T-helper 22 cell (primary cell): ENCODE results near the gene TAP1.
A peak's percentile ranks its signal among the peaks of the same experiment; 100 is the strongest.
"Not testable (repeated sequence)": the region's sequence is repeated elsewhere in the genome, so short reads cannot be mapped to it uniquely, and the experiment has no call there.

Experiments
- DNase-seq: peaks from one replicate; pipeline ENCODE4 v3.0.0-alpha.2; 2020; ENCODE audit warnings: low read depth

TAP1 gene

GRCh38 chr6:32839356-32839755, 14.1 kb downstream of the TAP1 start:
- DNase-seq: no peak

DNA sequence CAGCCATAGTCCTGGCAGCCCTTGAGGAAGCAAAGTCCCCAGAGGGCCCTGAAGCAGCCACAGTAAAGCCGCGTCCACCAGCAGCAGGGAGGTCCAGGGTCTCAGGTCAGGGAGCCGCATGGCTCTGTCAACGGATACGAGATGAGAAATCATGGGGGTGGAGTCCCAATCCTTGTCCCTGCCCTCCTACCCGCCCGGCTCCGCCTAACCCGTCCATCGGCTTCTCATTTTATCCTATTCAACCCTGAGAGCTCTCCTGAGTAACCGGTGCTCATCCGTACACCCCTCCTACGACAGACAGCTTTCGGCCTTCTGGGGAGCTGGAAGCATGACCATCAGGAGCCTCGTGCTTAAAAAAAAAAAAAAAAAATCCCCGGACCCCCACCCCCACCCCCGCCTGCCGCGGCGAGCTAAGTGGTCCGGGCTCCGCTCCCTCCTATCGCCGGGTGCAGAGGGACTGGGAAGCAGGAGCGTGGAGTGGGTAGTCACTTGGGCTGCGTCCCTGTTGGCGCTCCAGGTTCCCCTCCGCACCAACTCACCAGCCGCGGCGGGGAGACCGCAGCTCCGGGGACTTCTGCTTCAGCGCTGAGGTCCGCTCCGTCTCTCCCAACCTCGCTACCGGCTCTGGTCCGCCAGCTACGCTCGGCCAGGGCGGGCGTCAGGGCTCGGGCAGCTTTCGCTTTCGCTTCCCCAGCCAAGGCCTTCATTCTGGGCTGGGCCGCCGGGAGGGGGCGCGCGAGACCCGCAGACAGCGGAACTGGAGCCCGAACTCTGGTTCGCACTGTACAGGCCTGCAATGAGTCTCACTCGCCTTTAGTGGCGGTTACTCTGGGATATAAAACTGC, 15.2 kb downstream of the TAP1 start, which contains the start of gene TAP2:
Gene TAP2 (minus strand): TSS at position 626 of the 845 bp plus-strand sequence. CDS start 506 bp downstream, at position 120.
- DNase-seq: peak; percentile 89

DNA sequence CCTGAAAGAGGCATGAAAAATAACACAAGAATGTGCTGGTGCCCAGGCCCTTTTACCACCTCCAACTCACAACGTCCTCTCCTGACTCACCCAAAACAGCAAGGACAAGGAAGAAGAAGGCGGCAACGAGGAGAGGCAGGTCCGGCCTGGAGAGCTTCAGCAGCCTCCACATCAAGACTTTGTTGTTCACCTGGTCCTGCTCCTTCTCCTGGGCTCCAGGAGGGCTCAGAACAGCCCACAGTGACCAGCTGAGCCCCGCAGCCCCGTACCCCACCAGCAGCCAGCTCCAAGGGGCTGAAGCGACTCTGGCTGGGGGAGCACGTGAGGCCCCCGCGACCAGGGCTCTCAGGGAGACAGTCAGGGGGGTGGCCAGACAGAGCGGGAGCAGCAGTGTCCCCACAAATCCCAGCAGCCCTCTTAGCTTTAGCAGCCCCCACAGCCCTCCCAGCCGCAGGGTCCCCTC, 15.8 kb downstream of the TAP1 start:
- no peak for DNase-seq

DNA sequence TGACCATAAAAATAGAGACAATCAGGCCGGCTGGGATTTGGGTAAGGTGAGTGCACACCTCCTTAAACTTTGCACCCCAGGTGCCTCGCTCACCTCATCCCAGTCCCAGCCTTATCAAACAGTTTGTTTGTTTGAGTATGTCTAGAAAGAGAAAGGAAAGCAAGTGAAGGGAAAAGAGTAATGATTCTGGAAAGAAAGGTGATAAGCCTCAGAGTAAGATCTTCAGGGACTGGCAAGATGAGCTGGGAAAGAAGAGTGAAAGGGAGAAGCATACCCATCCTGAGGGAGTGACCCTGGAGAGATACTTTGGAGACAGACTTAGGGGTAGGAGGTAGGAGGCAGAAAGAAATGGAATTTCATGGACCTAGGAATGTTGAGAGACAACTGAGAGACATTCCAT, 16.6 kb downstream of the TAP1 start:
- DNase-seq: no peak

- DNase-seq: no peak
These were observed 18.2 kb downstream of the TAP1 start for GRCh38 chr6:32835167-32835893.

DNA sequence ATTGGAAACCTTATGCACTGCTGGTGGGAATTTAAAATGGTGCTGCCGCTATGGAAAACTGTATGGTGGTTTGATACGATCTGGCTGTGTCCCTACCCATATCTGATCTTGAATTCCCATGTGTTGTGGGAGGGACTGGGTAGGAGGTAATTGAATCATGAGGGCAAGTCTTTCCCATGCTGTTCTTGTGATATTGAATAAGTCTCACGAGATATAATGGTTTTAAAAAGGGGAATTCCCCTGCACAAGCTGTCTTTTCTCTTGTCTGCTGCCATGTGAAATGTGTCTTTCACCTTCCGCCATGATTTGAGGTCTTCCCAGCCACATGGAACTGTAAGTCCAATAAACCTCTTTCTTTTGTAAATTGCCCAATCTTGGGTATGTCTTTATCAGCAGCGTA, 19.8 kb downstream of the TAP1 start:
- DNase-seq: no peak

DNA sequence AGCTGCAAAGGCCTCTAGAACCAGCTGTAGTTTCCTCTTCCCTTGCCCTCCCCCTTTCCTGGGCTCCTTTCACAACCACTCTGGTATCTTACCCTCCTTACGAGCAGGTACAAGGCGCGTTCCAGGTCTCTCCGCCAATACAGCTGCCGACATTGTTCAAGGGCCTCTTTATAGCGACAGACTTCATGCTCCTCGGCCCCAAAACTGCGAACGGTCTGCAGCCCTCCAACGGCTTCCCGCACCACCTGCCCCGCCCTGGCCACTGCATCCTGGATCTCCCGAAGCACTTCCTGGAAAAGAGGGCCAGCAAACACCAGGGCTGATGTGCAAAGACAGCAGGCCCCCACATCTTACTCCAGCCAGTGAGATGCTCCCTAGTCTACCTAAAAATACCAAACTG, 21.0 kb downstream of the TAP1 start:
- no peak for DNase-seq

- no peak for DNase-seq
These were observed 22.6 kb downstream of the TAP1 start for GRCh38 chr6:32830936-32831335.

GRCh38 chr6:32830017-32830416, 23.5 kb downstream of the TAP1 start:
- no peak for DNase-seq

GRCh38 chr6:32829495-32829894, 24.0 kb downstream of the TAP1 start:
- no peak for DNase-seq

DNA sequence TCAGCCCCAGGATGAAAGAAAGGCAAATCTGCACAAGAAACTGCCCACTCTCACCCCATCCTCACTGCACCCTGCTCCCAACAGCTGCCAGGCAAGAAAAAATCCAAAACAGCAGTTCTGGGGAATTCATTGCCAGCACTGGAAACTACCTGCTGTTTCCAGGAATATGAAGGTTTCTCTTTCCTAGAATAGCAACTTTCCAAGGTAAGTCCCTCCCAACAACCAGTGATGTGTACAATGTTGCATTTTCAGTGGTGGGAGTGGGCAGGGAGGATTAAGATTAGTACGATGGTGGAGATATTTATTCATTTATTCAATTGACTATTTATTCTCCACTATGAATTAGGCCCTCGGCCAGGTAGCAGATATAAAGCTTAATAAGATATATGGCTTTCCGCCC, 26.5 kb downstream of the TAP1 start:
- DNase-seq: no peak

GRCh38 chr6:32825966-32826365, 27.5 kb downstream of the TAP1 start:
- DNase-seq: no peak

DNA sequence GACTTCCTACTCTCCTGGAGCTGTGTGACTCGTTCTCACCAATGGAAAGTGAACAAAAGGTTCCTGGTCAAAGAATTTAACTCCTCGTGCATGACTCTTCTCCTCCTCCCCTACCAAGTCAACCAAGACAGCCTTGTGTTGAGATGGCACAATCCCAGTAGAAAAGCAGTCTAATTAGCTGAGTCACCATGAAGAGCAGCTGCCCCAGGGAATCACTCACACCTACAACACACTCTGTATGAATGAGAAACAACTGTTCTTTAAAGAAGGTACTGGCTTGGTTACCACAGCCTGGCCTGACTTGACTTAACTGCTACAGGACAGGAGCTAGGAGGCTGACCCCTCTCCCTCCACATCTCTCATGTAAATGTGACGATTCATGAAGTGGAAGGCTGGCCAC, 33.8 kb downstream of the TAP1 start:
- DNase-seq: no peak

DNA sequence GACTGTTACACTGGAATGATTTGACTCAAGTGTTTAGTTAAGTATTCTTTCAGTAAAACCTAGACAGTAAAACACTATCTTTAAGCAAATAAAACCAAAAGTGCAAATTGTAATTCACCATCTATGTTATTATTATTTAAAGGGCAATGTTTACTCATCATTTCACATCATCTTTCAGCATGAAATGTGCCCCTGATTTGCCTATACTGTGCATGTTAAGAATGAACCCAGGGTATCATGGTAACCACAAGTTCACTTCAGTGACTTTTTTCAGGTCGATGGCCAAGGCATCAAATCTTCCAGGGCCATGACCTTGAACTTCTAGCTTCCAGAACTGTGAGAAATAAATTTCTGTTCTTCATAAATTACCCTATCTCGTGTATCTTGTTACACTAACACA, 34.6 kb downstream of the TAP1 start:
- DNase-seq: no peak

- no peak for DNase-seq
These were observed 36.7 kb downstream of the TAP1 start, which contains the start of gene HLA-DOB for GRCh38 chr6:32816746-32817204. Gene HLA-DOB, minus strand, starts transcription at chr6:32817002. Its CDS starts 51 bp downstream, at chr6:32816951.

DNA sequence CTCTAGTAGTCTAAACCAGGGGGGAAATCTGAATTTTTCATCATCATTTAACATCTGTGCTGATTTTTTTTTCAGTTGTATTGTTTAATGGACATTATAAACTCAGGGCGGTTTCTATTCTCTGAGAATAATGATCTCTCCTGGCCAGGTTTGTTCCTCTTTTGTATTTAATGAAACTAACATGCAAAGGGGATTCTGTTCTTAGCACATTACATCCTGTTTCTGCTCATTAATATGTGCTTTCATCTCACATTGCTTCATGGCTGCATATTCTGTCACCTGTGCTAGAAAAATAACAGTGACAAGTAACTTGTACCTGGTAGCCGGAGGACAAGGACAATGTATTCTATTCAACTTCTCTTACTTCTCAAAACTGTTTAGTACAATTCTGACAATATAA, 37.5 kb downstream of the TAP1 start:
- DNase-seq: no peak

DNA sequence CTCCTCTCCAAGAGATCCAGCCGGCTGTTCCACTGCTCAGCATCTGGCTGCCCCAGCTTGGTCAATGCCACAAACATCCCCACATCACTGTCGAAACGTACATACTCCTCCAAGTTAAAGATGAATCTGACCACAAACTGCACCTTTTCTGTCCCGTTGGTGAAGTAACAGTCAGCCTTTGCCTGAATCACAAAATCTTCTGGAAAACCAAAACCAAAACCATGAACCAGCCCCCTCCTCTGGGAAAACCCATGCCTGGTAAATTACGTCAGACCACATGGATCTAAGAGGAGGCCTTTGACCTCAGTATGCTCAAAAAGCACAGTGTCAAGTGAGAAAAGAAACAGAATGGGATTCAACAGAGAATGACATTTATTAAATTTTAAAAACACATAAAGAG, 38.4 kb downstream of the TAP1 start:
- DNase-seq: no peak

GRCh38 chr6:32814145-32814544, 39.4 kb downstream of the TAP1 start:
- no peak for DNase-seq

DNA sequence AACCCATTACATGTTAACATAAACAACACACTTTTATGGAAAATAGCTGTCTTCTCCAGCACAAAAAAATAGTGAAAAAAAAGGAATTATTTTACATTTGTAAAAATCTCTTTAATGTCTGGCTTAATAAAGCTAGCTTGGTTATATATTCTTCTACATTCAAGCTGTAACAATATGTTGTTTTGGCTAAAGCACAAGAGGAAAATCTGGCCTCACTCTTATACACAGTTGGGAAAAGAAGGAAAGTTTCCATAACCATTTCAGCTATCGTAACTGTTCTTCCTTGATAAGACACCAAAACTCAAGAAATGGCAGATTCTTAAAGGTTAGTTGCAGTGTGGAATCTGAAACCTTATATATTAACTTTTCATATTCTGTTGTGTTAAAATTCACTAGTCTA, 44.3 kb downstream of the TAP1 start:
- DNase-seq: no peak

GRCh38 chr6:32807020-32807580, 46.4 kb downstream of the TAP1 start:
- DNase-seq: no peak

DNA sequence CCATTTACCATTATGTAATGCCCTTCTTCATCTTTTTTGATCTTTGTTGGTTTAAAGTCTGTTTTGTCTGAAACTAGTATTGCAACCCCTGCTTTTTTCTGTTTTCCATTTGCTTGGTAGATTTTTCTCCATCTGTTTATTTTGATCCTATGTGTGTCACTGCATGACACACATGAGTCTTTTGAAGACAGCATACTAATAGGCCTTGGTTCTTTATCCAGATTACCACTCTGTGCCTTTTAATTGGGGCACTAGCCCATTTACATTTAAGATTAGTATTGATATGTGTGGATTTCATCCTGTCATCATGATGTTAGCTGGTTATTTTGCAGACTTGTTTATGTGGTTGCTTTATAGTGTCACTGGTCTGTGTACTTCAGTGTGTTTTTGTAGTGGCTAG, 48.1 kb downstream of the TAP1 start:
- DNase-seq: not testable (repeated sequence)

DNA sequence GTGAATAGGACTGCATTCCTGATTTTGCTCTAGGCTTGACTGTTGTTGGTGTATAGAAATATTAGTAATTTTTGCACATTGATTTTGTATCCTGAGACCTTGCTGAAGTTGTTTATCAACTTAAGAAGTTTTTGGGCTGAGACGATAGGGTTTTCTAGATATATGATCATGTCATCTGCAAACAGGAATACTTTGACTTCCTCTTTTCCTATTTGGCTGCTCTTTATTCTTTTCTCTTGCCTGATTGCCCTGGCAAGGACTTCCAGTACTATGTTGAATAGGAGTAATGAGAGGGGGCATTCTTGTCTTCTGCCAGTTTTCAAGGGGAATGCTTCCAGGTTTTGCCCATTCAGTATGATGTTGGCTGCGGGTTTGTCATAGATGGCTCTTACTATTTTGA, 50.1 kb downstream of the TAP1 start:
- DNase-seq: no peak

GRCh38 chr6:32799740-32800139, 53.8 kb downstream of the TAP1 start:
- DNase-seq: no peak
